ENCODE results near the gene BCL3.
"Not testable (repeated sequence)": the region's sequence is repeated elsewhere in the genome, so short reads cannot be mapped to it uniquely, and the experiment has no call there.

- not testable (repeated sequence) for TF ChIP-seq ATF5 (CRISPR knock-in tag; IDR thresholded peaks at IDR 0.05; ENCODE audit: low read depth); CREB3 (CRISPR knock-in tag; IDR thresholded peaks at IDR 0.05); RELA (CRISPR knock-in tag; IDR thresholded peaks at IDR 0.05); CTCF (CRISPR knock-in tag; IDR thresholded peaks at IDR 0.05); E2F5 (CRISPR knock-in tag; conservative IDR thresholded peaks at IDR 0.05); HDAC6 (IDR thresholded peaks at IDR 0.05; ENCODE audit: low read depth, low read length); E2F1 (CRISPR knock-in tag; IDR thresholded peaks at IDR 0.05); CREM (IDR thresholded peaks at IDR 0.05); CREM (CRISPR knock-in tag; IDR thresholded peaks at IDR 0.05); KLF12 (CRISPR knock-in tag; IDR thresholded peaks at IDR 0.05; ENCODE audit: borderline replicate concordance)
Measured at GRCh38 chr19:44772144-44772543, 23.6 kb downstream of the BCL3 start.
